ENCODE results near the gene SFMBT2.
"Not testable (repeated sequence)": the region's sequence is repeated elsewhere in the genome, so short reads cannot be mapped to it uniquely, and the experiment has no call there.

Gene SFMBT2

GRCh38 chr10:7401156-7401555, 9.7 kb downstream of the SFMBT2 start:
- DNase-seq (ENCODE audit: low spot score): no peak

DNA sequence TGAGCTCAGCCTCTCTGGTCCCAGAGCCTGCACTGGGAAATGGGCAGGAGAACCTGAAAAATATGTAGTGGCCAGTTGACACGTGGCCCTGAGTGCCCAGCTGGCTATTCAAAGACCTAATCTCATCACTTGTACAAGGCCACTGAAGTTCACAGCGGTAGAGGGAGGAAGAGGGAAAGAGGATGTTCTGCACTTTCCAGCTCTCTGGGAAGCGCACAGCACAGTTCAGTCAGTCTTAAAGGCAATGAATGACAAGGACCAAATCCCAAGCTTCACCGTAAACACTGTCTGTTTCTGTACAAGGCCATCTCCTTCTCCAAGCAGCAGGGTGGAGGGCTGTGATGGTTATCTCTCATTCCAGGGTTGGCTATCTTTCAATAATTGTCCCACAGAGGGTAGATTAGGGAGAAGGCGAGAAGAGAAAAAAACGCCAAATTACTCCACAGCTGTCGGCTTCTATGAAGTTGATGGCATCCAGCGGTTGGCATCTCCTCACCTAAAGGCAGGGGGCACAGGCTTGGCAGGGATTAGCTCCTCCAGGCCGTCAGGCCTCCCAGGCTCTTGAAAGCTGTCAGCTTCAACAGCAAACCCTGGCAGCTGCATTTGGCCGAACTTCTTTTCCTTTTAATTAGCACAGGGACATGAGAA, 10.6 kb downstream of the SFMBT2 start:
- DNase-seq (ENCODE audit: low spot score): no peak

GRCh38 chr10:7399533-7399932, 11.3 kb downstream of the SFMBT2 start:
- no peak for DNase-seq (ENCODE audit: low spot score)

GRCh38 chr10:7397049-7398035, 13.5 kb downstream of the SFMBT2 start:
- no peak for DNase-seq (ENCODE audit: low spot score)

DNA sequence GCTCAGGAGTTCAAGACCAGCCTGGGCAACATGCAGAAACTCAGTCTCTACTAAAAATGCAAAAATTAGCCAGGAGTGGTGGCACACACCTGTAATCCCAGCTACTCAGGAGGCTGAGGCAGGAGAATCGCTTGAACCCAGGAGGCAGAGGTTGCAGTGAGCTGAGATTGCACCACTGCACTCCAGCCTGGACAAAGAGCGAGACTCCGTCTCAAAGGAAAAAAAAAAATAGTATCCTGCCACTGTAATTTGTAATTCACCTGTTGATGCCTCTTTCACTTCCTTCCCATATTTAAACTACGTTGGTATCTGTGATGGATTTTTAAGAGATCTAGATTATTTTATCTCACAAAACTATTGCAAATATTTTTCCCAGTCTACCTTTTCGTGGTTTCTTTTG, 18.5 kb downstream of the SFMBT2 start:
- DNase-seq (ENCODE audit: low spot score): not testable (repeated sequence)

DNA sequence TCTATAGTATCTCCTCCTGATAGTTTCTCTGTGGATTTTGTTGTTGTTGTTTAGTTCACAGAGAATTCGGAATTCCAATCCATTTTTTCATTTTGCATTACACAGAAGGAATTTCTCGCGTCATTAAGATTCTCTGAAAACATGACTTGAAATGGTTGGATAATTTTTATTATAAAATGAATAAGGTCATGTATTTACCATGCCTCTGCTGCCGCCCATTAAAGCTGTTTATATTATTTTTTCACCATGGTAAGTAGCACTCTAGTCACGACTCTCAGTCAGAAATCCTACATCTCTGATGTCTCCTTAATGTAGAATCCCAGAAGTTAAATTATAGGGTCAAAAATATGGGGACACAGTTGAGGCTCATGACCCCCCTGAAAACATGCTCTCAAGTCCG, 19.1 kb downstream of the SFMBT2 start:
- DNase-seq (ENCODE audit: low spot score): no peak

- DNase-seq (ENCODE audit: low spot score): not testable (repeated sequence)
These were observed 20.1 kb downstream of the SFMBT2 start for GRCh38 chr10:7390689-7391110.

DNA sequence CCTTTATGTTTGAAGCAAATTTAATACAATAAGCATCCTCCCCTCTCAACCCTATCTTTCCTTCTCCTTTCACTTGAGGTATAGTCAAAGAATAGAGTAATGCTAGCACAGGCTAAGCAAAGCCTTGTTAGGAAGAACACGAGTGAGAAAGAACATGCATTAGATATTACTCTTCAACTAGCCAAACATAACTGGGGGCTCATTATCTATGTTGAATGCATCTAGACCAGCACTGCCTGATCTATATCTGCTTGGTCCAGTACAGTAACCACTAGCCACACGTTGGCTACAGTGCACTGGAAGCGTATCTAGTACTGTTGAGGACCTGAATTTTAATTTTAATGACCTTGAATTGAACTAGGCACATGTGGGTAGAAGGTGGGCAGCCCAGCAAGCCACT, 21.0 kb downstream of the SFMBT2 start:
- DNase-seq (ENCODE audit: low spot score): no peak

GRCh38 chr10:7389346-7389745, 21.5 kb downstream of the SFMBT2 start:
- no peak for DNase-seq (ENCODE audit: low spot score)

DNA sequence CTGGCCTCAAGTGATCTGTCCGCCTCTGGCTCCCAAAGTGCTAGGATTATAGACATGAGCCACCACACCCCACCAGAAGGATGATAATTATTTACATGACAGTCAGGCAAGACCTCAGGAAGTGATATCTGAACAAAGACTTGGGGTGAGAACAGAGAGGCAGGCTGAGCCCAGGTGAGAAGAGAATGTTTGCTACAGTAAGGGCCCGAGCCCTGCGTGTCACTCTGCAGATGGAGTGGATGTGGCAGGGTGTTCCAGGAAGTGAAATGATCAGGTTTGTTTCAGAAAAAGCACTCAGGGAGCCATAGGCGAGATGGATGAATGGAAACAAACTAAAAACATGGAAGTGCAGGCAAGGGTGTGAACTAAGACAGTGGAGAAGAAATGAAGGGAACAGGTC, 22.2 kb downstream of the SFMBT2 start:
- peak; percentile 44 for DNase-seq (ENCODE audit: low spot score)

- not testable (repeated sequence) for DNase-seq (ENCODE audit: low spot score)
These were observed 22.7 kb downstream of the SFMBT2 start for GRCh38 chr10:7388149-7388548.

- DNase-seq (ENCODE audit: low spot score): no peak
These were observed 25.7 kb downstream of the SFMBT2 start for GRCh38 chr10:7385114-7385513.

- peak; percentile 8 for DNase-seq (ENCODE audit: low spot score)
These were observed 27.4 kb downstream of the SFMBT2 start for GRCh38 chr10:7383442-7383841.

DNA sequence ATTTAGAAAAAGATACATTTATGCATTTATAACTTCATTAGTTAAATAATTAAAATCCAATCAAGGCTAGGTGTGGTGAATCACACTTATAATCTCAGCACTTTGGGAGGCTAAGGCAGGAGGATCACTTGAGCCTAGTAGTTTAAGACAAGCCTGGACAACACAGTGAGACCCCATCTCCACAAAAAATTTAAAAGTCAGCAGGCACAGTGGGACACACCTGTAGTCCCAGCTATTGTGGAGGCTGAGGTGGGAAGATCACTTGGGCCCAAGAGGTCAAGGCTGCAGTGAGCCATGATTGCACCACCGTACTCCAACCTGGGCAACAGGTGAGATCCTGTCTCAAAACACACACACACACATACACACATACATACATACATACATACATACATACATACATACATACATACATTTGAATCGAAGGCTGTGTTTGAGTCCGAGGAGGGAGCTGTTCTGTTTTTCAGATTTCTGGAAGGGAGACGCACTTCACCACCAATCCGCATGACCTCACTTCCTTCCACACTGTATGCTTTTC, 30.1 kb downstream of the SFMBT2 start:
- DNase-seq (ENCODE audit: low spot score): no peak

GRCh38 chr10:7378602-7379403, 32.0 kb downstream of the SFMBT2 start:
- DNase-seq (ENCODE audit: low spot score): no peak

GRCh38 chr10:7377614-7378248, 33.1 kb downstream of the SFMBT2 start:
- no peak for DNase-seq (ENCODE audit: low spot score)

GRCh38 chr10:7374795-7375194, 36.0 kb downstream of the SFMBT2 start:
- no peak for DNase-seq (ENCODE audit: low spot score)

DNA sequence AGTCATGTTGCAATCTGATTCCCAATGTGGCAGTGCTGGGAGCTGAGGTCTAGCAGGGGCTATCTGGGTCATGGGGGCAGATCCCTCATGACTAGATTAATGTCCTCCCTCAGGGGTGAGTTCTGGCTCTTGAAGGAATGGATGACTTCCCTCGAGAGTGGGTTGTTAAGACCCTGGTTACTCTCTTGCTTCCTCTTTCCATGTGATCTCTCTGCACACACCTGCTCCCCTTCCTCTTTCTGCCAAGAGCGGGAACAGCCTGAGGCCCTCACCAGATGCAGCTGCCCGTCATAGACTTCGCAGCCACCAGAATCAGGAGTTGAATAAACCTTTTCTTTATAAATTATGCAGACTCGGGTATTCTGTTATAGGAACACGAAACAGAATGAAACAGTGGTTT, 37.8 kb downstream of the SFMBT2 start:
- DNase-seq (ENCODE audit: low spot score): no peak

DNA sequence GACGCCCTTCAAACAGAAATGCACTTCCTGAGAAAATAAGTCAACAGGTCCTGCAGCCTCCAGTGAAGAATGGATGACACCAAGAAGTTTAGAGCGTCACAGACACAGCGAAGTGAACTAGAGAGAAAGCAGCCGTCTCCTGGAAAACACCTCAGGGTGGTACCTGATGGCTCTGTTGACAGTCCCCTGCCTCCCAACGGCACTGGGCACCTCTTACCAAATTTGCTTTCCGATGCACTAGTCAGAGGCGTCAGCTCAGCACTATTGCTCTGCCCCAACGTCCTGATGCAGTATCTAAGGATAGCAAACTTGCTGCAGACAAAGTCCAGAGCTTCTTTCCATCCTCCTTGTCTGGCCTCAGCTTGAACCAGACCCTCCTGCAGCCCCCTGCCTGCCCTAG, 38.3 kb downstream of the SFMBT2 start:
- DNase-seq (ENCODE audit: low spot score): no peak

DNA sequence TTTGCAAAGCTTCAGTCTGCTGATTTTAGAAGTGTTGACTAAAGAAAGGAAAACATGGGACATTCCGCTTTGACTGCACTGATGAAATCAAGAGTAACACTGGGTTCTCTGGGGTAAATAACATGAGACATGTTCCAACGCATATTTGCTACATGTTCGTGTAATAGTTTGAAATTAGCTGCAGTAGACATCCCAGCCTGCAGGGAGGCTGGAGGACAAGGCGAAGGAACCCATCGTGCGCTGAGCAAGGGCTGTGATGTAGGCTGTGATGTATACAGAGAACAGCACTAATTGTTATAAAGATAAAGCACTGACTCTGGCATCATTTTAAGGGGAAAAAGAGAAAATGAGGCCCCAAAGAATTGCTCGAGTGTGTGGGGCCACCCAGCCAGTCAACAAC, 40.3 kb downstream of the SFMBT2 start:
- DNase-seq (ENCODE audit: low spot score): no peak

DNA sequence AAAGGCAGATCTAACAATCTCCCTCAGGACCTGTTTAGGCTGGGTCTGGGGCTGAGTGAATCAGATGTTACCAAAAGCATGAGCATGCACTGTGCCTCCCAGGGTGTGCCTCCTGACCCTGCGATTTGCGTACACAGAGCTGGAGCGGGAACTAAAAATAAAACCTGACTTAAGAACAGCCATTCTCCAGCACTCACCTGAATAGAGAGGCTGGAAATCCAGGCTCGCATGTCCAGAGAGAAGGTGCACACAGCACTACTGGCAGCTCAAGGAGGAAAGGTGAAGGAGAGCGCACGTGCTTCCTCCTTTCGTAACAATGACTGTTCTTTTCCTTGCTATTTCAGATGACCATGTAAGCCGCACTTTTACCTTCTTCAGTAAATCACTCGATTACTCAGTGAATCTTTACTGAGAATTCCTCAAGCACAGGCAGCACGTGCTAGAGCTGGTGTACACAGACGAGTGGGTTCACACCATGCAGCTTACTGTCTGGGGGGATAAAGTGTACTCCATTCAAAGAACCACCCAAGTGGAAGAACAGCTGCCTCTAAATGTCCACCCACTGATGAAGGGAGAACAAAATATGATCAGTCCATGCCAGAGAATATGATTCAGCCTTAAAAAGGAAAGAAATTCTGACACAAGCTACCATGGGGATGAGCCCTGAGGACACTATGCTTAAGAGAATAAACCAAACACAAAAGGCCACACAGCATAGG, 45.6 kb downstream of the SFMBT2 start:
- no peak for DNase-seq (ENCODE audit: low spot score)
